Adrenal gland (tissue), 12 donors: ENCODE data around the gene TLN1. TPM values are rescaled to one million over a fixed set of nuclear protein-coding genes. Genes with fewer than 3 reads are reported as not detected.
A peak's percentile ranks its signal among the peaks of the same experiment; 100 is the strongest.

ENCODE experiments used
- DNase-seq, 7 donors: peaks; one replicate each; pipeline ENCODE4 v3.0.0-alpha.2; 2019 to 2020
- H3K27ac ChIP-seq, 5 donors: fragments of 200-600 bp; sonication (generic) in 4 of 5; 1 replicate in 3 of 5; 2 replicates in 2 of 5; pipeline versions ENCODE4 v1.5.1 to v1.8.0; 2016 to 2020; ENCODE audit warnings: mild to moderate bottlenecking in 1 of 5
- H3K27me3 ChIP-seq: fragments of 200-600 bp; 2 replicates; pipeline ENCODE4 v1.8.0; 2021
- H3K36me3 ChIP-seq, 2 donors: fragments of 200-600 bp; replicated peaks in 1 of 2; 1 replicate in 1 of 2; 2 replicates in 1 of 2; pipeline versions ENCODE4 v1.5.1 to v1.8.0; 2018 to 2022
- H3K4me1 ChIP-seq, 2 donors: fragments of 200-600 bp; replicated peaks in 1 of 2; 1 replicate in 1 of 2; 2 replicates in 1 of 2; pipeline versions ENCODE4 v1.5.1 to v1.8.0; 2018 to 2021
- H3K4me3 ChIP-seq, 4 donors: fragments of 200-600 bp; sonication (generic) in 3 of 4; one replicate each; pipeline ENCODE4 v1.5.1; 2016 to 2018
- H3K9me3 ChIP-seq, 3 donors: fragments of 200-600 bp; sonication (generic) in 1 of 3; replicated peaks in 1 of 3; 1 replicate in 2 of 3; 2 replicates in 1 of 3; pipeline versions ENCODE4 v1.5.1 to v1.8.0; 2016 to 2021
- CTCF ChIP-seq, 6 experiments: fragments of 450-650 bp in 4 of 6; fragments of 200-600 bp in 2 of 6; sonication (generic) in 1 of 6; IDR thresholded peaks; 1 replicate in 5 of 6; 2 replicates in 1 of 6; pipeline versions ENCODE4 v1.5.1 to v1.8.0; 2016 to 2021; ENCODE audit warnings: antibody characterized with exemption in 6 of 6, mild to moderate bottlenecking in 2 of 6, moderate library complexity in 1 of 6
- POLR2A ChIP-seq, 2 donors: fragments of 450-650 bp; IDR thresholded peaks; one replicate each; pipeline ENCODE4 v1.6.1; 2017; ENCODE audit warnings: antibody characterized with exemption in 2 of 2, mild to moderate bottlenecking in 2 of 2, moderate library complexity in 1 of 2
- WGBS, 4 donors: extraction: QIAGEN DNeasy Blood & Tissue Kit in 2 of 4; methylation state at CpG; one replicate each; pipeline versions ENCODE4 v1.1.5 to v1.1.7; 2013 to 2017; 5-methylcytosine and 5-hydroxymethylcytosine counted together
- intact Hi-C, 2 donors: fragments of 100-400 bp; cut with DNase I; formaldehyde crosslinking; loops; one replicate each; pipeline versions ENCODE4 v1.14.1 to v1.15.0; 2022 to 2023
- polyA plus RNA-seq, 3 donors: library from polyadenylated mRNA; stranded (reverse); fragments of 200-250 nt in 2 of 3; fragments of 350-450 nt in 1 of 3; fragmentation: Illumina TruSeq in 1 of 3; extraction: RNeasy Lipid Tissue Mini Kit (QIAGEN cat#74804) in 1 of 3; gene quantifications; one replicate each; pipeline ENCODE4 v1.2.3, GENCODE V29; 2013 to 2014
- total RNA-seq, 9 donors: library from RNA; depleted of rRNA in 4 of 9; stranded (reverse); fragments of >200 nt in 4 of 9; fragments of 120-200 nt in 1 of 9; fragmentation: NEBNext Ultra II Directional in 1 of 9; extraction: Animal tissue kit (Norgen Biotek cat#: 25700) in 1 of 9; gene quantifications; one replicate each; pipeline versions ENCODE4 v1.1.0 to v1.2.4, GENCODE V29; 2013 to 2023
- donor health status: healthy with polysubstance abuse.
- donor health status: Bipolar disorder and iron deficiency.
- donor health status: DM: yes; HTN: yes; CAD: no.
- donor health status: DM: no; HTN: no; CAD: no.
- donor health status: DM: no; HTN: no; CAD: no.
- donor health status: DM: yes; HTN: yes; CAD: no.

TLN1 gene
- total and polyA plus RNA-seq, 12 donors = 157 to 565 (median 296) TPM

DNA sequence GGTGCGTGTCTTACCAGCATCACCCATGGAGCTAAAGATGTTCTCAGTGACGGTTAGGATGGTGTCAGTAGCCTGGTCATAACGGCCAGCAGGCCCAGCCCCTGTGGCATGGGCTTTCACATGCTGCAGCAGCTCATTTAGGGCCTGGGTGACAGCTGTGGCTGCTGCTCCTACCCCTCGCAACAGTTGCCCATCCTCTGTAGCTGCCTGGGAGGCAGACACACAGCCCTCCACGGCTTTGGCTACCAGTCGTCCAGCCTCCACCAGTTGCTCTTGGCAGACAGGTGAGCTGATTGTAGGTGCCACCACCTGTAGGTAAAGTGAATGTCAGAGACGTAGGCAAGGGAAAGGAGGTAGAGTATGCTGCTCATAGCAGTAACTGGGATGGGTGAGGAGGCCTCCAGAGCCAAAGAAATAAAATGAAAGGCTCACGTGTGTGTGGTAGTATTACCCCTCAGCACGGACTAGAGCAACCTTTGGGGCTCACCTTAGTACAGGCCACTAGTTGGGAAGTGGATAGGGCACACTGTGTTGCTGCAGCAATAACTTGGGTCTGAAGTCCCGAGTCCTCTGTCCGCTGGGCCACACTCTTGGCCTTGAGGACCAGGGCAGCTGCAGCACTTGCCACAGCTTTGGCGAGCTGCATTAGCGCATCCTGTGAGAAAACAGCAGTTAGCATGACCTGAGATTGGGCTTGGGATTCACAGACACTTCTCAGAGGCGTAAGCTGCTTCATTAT, 14.7 kb downstream of the TLN1 start:
- no peak for TF ChIP-seq CTCF (IDR thresholded peaks at IDR 0.05)
- no peak for TF ChIP-seq POLR2A (IDR thresholded peaks at IDR 0.05)
- no peaks in the 10 kb centered on the region for H3K9me3 ChIP-seq
- H3K27me3 ChIP-seq = no peaks in the 10 kb centered on the region
- WGBS, 4 donors = 87 to 95% (median 87%) methylated on average over 7 to 14 of the region's 14 CpGs
- peaks cover 0 to 100% of the 10 kb centered on the region in 2 donors for H3K36me3 ChIP-seq
- H3K4me3 ChIP-seq = no peak overlapping the region
- intact Hi-C loops = no loop called here
- no peak for DNase-seq
- no peak overlapping the region for H3K27ac ChIP-seq
- no peaks in the 10 kb centered on the region for H3K4me1 ChIP-seq

DNA sequence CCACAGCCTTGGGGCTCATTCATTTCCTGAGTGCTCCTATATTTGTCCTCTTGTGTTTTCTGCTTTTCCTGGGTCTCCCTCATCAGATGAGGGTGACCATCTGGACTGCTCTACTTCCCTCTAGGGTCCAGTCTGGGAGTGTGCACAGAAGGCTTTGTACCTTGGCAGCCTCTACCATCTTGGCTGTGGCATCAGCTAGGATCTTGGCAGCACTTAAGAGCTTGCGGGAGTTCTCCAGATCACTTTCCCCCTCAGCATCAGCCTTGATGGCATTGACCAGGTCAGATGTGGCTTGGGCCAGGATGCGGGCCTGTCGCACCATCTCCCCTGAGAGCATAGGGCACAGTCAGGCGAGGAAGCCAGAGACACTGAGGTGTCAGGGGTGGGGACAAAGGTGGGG, 15.8 kb downstream of the TLN1 start:
- H3K4me1 ChIP-seq = no peaks in the 10 kb centered on the region
- whole genome bisulfite sequencing, 4 donors = 67 to 72% (median 70%) methylated on average over 4 of the region's 4 CpGs
- H3K9me3 ChIP-seq = no peaks in the 10 kb centered on the region
- TF ChIP-seq CTCF (IDR thresholded peaks at IDR 0.05) (peak in 2 of 6 experiments; percentile 14 to 19), POLR2A (IDR thresholded peaks at IDR 0.05) (no peak)
- H3K4me3 ChIP-seq = no peak overlapping the region
- H3K27ac ChIP-seq = no peak overlapping the region
- intact Hi-C loops = no loop called here
- no peaks in the 10 kb centered on the region for H3K27me3 ChIP-seq
- DNase-seq = no peak
- H3K36me3 ChIP-seq = peaks cover 0 to 100% of the 10 kb centered on the region in 2 donors

GRCh38 chr9:35714579-35715252, 17.3 kb downstream of the TLN1 start:
- Histone ChIP-seq H3K27ac (no peak overlapping the region), H3K4me1 (no peaks in the 10 kb centered on the region), H3K4me3 (no peak overlapping the region), H3K36me3 (peaks cover 0 to 98% of the 10 kb centered on the region in 2 donors), H3K27me3 (no peaks in the 10 kb centered on the region), H3K9me3 (no peaks in the 10 kb centered on the region)
- TF ChIP-seq POLR2A (IDR thresholded peaks at IDR 0.05) (no peak), CTCF (IDR thresholded peaks at IDR 0.05) (no peak)
- DNase-seq = no peak
- 90 to 95% (median 92%) methylated on average over 11 to 13 of the region's 13 CpGs for WGBS, 4 donors
- intact Hi-C loops = no loop called here

DNA sequence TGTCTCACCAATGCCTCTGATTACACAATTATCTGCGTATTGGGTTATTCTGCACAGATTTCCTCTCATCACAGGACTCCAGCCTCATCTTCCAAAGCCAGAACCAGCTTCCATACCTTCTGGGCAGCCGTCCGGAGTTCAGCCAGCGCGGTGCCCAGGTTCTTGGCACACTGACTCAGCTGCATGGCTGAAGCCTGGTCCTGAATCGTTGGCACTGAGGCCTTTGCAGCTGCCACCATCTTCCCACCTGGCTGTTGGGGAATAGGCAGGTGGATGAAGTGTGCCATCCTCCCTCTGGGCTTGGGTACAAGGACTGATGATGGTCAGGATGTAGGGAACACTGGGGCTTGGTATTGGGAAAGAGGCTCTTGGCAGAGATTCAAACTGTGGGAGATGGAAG, 17.9 kb downstream of the TLN1 start:
- no peak overlapping the region for H3K27ac ChIP-seq
- no peaks in the 10 kb centered on the region for H3K27me3 ChIP-seq
- no peak for TF ChIP-seq CTCF (IDR thresholded peaks at IDR 0.05)
- no peak for TF ChIP-seq POLR2A (IDR thresholded peaks at IDR 0.05)
- no peak overlapping the region for H3K4me3 ChIP-seq
- peaks cover 0 to 95% of the 10 kb centered on the region in 2 donors for H3K36me3 ChIP-seq
- intact Hi-C loops = no loop called here
- 89 to 97% (median 91%) methylated on average over 6 of the region's 6 CpGs for WGBS, 4 donors
- DNase-seq = no peak
- H3K9me3 ChIP-seq = no peaks in the 10 kb centered on the region
- H3K4me1 ChIP-seq = no peaks in the 10 kb centered on the region
